ENCODE measurements around the gene SPOCK3.

The SPOCK3 gene

DNA sequence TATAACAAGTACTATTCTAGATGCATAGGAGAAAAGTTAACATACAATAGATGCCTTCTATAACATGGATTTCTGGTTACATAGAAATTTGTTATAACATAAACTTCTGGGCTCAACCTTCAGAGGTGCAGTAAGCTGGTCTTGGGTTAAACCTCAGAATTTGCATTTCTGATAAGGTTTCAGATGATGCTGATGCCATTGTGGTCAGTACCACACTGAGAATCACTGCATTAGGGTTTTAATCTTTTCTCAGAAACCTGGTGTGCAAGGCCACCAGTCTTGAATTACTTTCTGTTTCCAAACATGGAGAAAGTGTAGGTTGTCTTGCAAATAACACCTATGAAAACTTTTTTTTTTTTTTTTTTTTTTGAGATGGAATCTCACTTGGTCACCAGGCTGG is 146.2 kb downstream of the SPOCK3 start:
- no peak for DNase-seq (ENCODE audit: low spot score)
- TF ChIP-seq, protein P1, sequence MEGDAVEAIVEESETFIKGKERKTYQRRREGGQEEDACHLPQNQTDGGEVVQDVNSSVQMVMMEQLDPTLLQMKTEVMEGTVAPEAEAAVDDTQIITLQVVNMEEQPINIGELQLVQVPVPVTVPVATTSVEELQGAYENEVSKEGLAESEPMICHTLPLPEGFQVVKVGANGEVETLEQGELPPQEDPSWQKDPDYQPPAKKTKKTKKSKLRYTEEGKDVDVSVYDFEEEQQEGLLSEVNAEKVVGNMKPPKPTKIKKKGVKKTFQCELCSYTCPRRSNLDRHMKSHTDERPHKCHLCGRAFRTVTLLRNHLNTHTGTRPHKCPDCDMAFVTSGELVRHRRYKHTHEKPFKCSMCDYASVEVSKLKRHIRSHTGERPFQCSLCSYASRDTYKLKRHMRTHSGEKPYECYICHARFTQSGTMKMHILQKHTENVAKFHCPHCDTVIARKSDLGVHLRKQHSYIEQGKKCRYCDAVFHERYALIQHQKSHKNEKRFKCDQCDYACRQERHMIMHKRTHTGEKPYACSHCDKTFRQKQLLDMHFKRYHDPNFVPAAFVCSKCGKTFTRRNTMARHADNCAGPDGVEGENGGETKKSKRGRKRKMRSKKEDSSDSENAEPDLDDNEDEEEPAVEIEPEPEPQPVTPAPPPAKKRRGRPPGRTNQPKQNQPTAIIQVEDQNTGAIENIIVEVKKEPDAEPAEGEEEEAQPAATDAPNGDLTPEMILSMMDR (IDR thresholded peaks at IDR 0.05; ENCODE audit: extremely low read depth, insufficient read depth, missing control alignments) = no peak
- in situ Hi-C loops (cut with MboI; ENCODE audit: low pct_unique_long_range_greater_than_20kb, low sequenced_read_pairs, unreplicated experiment) = no loop called here

DNA sequence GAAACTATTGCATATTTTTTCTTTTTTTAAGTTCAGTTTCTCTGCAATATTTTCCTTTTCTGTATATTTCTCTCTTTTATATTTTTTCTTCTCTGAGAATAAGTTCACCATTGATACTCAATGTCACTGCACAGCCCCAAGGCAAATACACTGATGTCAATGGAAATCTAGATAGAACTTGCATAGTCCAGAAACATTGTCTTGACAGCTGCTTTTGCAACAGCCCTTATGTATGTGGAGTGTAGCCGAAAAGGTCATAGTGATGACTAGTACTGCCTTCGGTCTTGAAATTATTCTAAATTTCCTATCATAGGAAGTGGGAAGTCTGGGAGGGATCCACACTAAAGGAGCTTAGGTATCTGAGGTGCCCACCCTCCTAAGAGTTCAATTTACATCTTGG is 150.0 kb downstream of the SPOCK3 start:
- in situ Hi-C loops (cut with MboI; ENCODE audit: low pct_unique_long_range_greater_than_20kb, low sequenced_read_pairs, unreplicated experiment) = no loop called here
- TF ChIP-seq, protein P1 (IDR thresholded peaks at IDR 0.05; ENCODE audit: extremely low read depth, insufficient read depth, missing control alignments) = no peak
- DNase-seq (ENCODE audit: low spot score) = no peak

DNA sequence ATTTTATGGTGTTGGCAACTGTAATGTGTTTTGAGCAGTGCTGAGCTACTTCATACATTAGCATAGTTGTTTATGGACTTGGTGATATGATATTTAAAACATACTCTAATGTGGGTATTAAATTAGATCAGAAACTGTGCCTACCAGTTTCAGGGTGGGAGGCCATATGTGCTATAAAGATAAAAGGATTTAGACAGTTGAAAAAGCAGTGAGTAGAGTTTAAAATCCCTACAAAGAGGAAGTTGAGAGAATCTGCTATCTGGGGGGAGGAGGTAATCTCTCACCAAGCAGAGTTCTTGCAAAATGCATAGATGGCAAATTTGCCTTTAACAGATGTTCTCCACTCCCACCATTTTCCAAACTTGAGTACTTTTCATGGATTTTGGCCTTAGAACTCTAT is 154.5 kb downstream of the SPOCK3 start:
- TF ChIP-seq, protein P1 (IDR thresholded peaks at IDR 0.05; ENCODE audit: extremely low read depth, insufficient read depth, missing control alignments) = no peak
- in situ Hi-C loops (cut with MboI; ENCODE audit: low pct_unique_long_range_greater_than_20kb, low sequenced_read_pairs, unreplicated experiment) = no loop called here
- no peak for DNase-seq (ENCODE audit: low spot score)

DNA sequence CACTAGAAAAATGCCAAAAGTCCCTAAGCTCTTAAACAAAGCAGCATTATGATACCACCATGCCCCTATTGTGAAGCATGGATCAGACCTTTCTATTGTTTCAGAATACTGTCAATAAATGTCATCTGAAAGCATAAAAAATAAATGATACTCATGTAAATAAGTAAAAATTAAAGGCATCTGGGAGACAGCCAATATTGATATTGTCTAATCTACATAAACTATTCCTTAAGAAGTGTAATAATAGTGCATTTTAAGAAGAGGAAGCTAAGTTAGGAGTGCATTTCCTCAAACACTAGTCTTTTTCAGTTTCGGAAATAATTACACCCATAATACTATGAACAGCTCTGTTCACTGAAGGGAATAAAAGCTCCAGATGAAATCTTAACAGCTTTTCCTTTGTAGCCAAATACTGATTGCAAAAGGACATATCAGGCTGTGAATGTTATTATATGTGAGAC is 181.6 kb downstream of the SPOCK3 start:
- in situ Hi-C loops (cut with MboI; ENCODE audit: low pct_unique_long_range_greater_than_20kb, low sequenced_read_pairs, unreplicated experiment) = no loop called here
- TF ChIP-seq, protein P1 (IDR thresholded peaks at IDR 0.05; ENCODE audit: extremely low read depth, insufficient read depth, missing control alignments) = no peak
- no peak for DNase-seq (ENCODE audit: low spot score)

DNA sequence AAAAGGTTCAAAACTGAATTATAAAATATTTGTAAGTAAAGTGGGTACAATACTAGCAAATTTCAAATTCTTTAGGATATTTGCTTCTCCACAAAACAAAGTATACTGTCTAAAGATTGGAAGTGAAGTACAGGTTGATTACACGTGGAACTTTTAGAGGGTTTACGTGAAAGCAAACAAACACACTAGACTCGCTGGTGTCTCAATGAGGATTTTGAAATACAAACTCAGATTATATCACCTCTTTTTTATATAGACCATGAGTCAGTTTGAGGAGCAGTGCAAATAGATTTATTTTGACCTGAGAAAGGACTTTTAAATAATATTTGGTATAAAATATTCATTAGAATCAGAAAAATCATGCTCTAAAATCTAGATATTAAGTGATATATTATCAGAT is 185.0 kb downstream of the SPOCK3 start:
- DNase-seq (ENCODE audit: low spot score) = no peak
- TF ChIP-seq, protein P1 (IDR thresholded peaks at IDR 0.05; ENCODE audit: extremely low read depth, insufficient read depth, missing control alignments) = no peak
- in situ Hi-C loops (cut with MboI; ENCODE audit: low pct_unique_long_range_greater_than_20kb, low sequenced_read_pairs, unreplicated experiment) = no loop called here

DNA sequence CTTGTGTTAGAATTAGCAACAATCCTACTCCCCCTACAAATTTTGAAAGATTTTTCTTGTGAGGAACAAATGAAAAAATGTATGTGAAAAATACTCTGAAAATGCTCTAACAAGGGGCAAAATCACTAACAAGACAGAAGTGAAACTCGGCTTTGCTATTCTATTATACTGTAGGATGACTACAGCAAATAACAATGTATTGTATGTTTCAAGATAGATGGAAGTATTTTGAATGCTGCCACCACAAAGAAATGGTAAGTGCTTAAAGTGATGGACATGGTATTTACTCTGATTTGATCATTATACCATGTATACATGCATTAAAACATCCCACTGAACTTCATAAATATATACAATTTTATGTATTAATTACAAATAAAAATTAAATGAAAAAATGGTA is 192.8 kb downstream of the SPOCK3 start:
- DNase-seq (ENCODE audit: low spot score) = no peak
- TF ChIP-seq, protein P1 (IDR thresholded peaks at IDR 0.05; ENCODE audit: extremely low read depth, insufficient read depth, missing control alignments) = no peak
- in situ Hi-C loops (cut with MboI; ENCODE audit: low pct_unique_long_range_greater_than_20kb, low sequenced_read_pairs, unreplicated experiment) = no loop called here

DNA sequence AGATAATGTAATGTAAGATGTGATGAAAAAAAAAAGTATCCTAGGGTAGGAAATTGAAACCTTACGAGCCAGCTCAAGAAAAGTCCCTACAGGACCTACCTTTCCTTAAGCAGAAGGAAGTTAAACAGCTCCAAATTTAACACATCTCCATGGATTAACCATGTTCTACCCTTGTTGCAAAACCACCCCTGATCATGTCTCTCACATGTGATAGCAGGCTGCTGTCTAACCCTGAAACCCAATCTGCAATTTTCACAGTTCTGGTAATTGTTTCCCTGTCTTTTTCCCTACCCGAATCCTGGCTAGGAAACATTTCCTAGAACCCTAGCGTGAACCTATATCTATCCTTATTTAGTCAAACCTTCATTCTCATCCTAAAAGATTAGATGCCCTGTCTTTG is 198.9 kb downstream of the SPOCK3 start:
- TF ChIP-seq, protein P1 (IDR thresholded peaks at IDR 0.05; ENCODE audit: extremely low read depth, insufficient read depth, missing control alignments) = no peak
- DNase-seq (ENCODE audit: low spot score) = no peak
- in situ Hi-C loops (cut with MboI; ENCODE audit: low pct_unique_long_range_greater_than_20kb, low sequenced_read_pairs, unreplicated experiment) = no loop called here
